ENCODE measurements around the gene MAS1L. TPM values are rescaled to one million over a fixed set of nuclear protein-coding genes. Genes with fewer than 3 reads are reported as not detected.

Gene MAS1L
- total RNA-seq, 1 experiment from 2014 or later: not detected

DNA sequence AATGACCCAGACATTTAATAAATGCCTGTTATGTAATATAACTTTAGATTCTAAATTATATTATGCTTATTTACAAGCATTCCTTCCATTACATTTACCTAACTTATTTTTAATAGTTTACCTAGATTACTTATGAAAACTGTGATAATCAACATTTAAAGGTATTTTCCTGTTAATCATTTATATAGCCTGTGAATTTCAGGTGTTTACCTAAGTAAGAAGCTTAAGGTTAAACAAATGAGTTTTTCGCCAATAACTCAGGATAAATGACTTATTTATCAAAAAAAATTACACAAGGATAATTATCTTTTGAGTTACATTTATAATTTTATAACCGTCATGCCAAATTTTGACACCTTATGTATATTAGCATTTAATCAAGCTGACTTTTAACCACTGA, 36.3 kb upstream of the MAS1L start:
- Histone ChIP-seq H3K79me2 (ENCODE audit: insufficient read depth, low read length) (no peaks in the 10 kb centered on the region), H3K27ac (ENCODE audit: insufficient read length, low read depth, low read length) (no peak overlapping the region), H4K8ac (replicated peaks; ENCODE audit: insufficient read length, low read depth, low read length) (no peak overlapping the region), H3K9ac (ENCODE audit: extremely low read depth, insufficient read length, low read length) (no peak overlapping the region), H3K23ac (ENCODE audit: insufficient read length, low read depth, low read length) (no peak overlapping the region), H3K9me3 (ENCODE audit: control insufficient read depth, low read depth, low read length) (peaks cover 5% of the 10 kb centered on the region), H2AFZ (ENCODE audit: low read length) (no peak overlapping the region), H3K23me2 (ENCODE audit: insufficient read length, low read depth, low read length, poor library complexity, severe bottlenecking) (no peaks in the 10 kb centered on the region), H3K18ac (ENCODE audit: insufficient read length, low read depth, low read length) (no peak overlapping the region), H2BK20ac (ENCODE audit: low read depth, low read length, poor library complexity, severe bottlenecking) (no peak overlapping the region), H2BK12ac (ENCODE audit: insufficient read length, low read depth, low read length) (no peak overlapping the region), H4K20me1 (ENCODE audit: control insufficient read depth, insufficient read depth, insufficient read length) (no peaks in the 10 kb centered on the region), H3K27me3 (ENCODE audit: insufficient read depth, low read length) (no peaks in the 10 kb centered on the region), H2BK15ac (ENCODE audit: low read depth, low read length) (no peak overlapping the region), H2BK5ac (ENCODE audit: insufficient read length, low read length) (no peak overlapping the region), H3K4ac (ENCODE audit: low read depth, low read length) (no peak overlapping the region), H2AK5ac (ENCODE audit: insufficient read length, low read length) (no peak overlapping the region), H3K14ac (ENCODE audit: insufficient read depth, low read length) (no peak overlapping the region), H4K5ac (ENCODE audit: insufficient read length, low read depth, low read length) (no peak overlapping the region), H3K4me1 (ENCODE audit: insufficient read depth, low read length) (peaks cover 10% of the 10 kb centered on the region; the same call in 1 of the 2 replicates), H3T11ph (ENCODE audit: low read length) (no peak overlapping the region), H3K56ac (ENCODE audit: insufficient read length, low read depth, low read length) (no peak overlapping the region), H3K4me2 (ENCODE audit: insufficient read depth, insufficient read length, low read length) (no peak overlapping the region), H4K91ac (ENCODE audit: insufficient read length, low read depth, low read length) (no peak overlapping the region), H2BK120ac (ENCODE audit: low read depth, low read length, poor library complexity, severe bottlenecking) (no peak overlapping the region), H3K79me1 (ENCODE audit: insufficient read depth, low read depth, low read length, poor library complexity, severe bottlenecking) (no peaks in the 10 kb centered on the region)
- no peak for DNase-seq
- H3K4me1 Mint-ChIP-seq: peaks cover 19 to 20% of the 10 kb centered on the region in 2 experiments
- H3K4me3 Mint-ChIP-seq: no peak overlapping the region
- no CpG with 5 or more reads among the region's 2 CpGs for WGBS (ENCODE audit: extremely low coverage, insufficient read length, low lambda C conversion rate)
- peaks cover 17 to 29% (median 17%) of the 10 kb centered on the region in 3 experiments for H3K36me3 Mint-ChIP-seq (ENCODE audit: insufficient read depth in 1 of 3, low read depth in 3 of 3)
- peaks cover 24 to 28% of the 10 kb centered on the region in 2 experiments for H3K9me3 Mint-ChIP-seq
- H3K27ac Mint-ChIP-seq: no peak overlapping the region
- TF ChIP-seq, protein P1, sequence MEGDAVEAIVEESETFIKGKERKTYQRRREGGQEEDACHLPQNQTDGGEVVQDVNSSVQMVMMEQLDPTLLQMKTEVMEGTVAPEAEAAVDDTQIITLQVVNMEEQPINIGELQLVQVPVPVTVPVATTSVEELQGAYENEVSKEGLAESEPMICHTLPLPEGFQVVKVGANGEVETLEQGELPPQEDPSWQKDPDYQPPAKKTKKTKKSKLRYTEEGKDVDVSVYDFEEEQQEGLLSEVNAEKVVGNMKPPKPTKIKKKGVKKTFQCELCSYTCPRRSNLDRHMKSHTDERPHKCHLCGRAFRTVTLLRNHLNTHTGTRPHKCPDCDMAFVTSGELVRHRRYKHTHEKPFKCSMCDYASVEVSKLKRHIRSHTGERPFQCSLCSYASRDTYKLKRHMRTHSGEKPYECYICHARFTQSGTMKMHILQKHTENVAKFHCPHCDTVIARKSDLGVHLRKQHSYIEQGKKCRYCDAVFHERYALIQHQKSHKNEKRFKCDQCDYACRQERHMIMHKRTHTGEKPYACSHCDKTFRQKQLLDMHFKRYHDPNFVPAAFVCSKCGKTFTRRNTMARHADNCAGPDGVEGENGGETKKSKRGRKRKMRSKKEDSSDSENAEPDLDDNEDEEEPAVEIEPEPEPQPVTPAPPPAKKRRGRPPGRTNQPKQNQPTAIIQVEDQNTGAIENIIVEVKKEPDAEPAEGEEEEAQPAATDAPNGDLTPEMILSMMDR (conservative IDR thresholded peaks at IDR 0.05): no peak
- H3K27me3 Mint-ChIP-seq (ENCODE audit: low read depth): no peaks in the 10 kb centered on the region
